Measurements from ENCODE around the gene GRAMD2B. TPM values are rescaled to one million over a fixed set of nuclear protein-coding genes. Genes with fewer than 3 reads are reported as not detected.

Gene GRAMD2B
- total RNA-seq, 1 donor, result 89.8 TPM

DNA sequence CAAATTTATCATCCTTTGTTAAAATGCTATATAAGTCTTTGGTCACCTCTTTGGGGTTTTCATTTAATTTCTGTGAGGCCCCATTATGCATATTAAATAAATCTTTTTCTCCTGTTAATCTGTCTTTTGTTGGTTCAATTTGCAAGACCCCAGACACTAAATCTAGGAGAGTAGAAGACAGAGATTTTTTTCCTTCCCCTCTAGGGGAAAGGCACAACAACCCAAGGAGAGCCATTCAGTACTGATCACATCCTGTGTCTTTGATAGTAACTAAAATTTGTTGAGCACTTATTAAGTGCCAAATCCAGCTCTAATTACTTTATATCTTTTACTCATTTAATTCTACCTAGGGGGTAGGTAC is 97.4 kb downstream of the GRAMD2B start:
- no peak overlapping the region for H3K27ac ChIP-seq (ENCODE audit: low read depth, low read length)
- peaks cover 19% of the 10 kb centered on the region for H3K4me1 ChIP-seq (ENCODE audit: insufficient read depth, low read length)
- no peaks in the 10 kb centered on the region for H4K20me1 ChIP-seq (ENCODE audit: insufficient read depth, low read length)
- H3K27me3 ChIP-seq (ENCODE audit: insufficient read depth, low read length), result no peaks in the 10 kb centered on the region
- H3K36me3 ChIP-seq (ENCODE audit: insufficient read depth, low read length), result no peaks in the 10 kb centered on the region
- H3K4me2 ChIP-seq (ENCODE audit: insufficient read depth, low read length), result peak overlapping the region; percentile 41
- DNase-seq (ENCODE audit: insufficient read length, low spot score, missing footprints), result no peak
- no peaks in the 10 kb centered on the region for H3K9me3 ChIP-seq (ENCODE audit: low read depth, low read length)
- no peaks in the 10 kb centered on the region for H3K79me2 ChIP-seq (ENCODE audit: insufficient read depth, low read length)
- TF ChIP-seq, protein P1, sequence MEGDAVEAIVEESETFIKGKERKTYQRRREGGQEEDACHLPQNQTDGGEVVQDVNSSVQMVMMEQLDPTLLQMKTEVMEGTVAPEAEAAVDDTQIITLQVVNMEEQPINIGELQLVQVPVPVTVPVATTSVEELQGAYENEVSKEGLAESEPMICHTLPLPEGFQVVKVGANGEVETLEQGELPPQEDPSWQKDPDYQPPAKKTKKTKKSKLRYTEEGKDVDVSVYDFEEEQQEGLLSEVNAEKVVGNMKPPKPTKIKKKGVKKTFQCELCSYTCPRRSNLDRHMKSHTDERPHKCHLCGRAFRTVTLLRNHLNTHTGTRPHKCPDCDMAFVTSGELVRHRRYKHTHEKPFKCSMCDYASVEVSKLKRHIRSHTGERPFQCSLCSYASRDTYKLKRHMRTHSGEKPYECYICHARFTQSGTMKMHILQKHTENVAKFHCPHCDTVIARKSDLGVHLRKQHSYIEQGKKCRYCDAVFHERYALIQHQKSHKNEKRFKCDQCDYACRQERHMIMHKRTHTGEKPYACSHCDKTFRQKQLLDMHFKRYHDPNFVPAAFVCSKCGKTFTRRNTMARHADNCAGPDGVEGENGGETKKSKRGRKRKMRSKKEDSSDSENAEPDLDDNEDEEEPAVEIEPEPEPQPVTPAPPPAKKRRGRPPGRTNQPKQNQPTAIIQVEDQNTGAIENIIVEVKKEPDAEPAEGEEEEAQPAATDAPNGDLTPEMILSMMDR (IDR thresholded peaks at IDR 0.05; ENCODE audit: extremely low read depth, low read depth, low read length), result no peak
- no peak overlapping the region for H2AFZ ChIP-seq (ENCODE audit: low read length)
- H3K4me3 ChIP-seq (ENCODE audit: insufficient read depth, low read length), result no peak overlapping the region

DNA sequence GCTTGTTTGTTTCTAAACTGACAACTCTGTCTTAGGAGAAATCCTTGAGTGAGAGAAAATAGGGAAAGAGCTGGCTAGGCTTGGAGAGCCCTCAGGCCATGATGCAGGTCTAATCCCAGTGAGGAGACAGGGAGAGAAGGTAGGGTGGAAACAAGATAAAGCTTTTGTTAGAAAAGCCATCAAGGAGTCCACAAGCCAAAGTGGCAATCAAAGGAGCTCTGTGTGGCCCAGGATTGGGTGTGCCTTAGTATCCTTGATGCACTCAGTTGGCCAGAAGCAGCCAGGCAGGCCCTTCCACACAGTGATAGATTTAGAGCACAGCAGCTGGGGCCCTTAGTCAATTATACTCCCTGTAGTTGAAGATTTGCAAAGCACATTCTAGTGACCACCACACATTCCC is 97.9 kb downstream of the GRAMD2B start:
- Histone ChIP-seq H3K27ac (ENCODE audit: low read depth, low read length) (no peak overlapping the region), H3K9me3 (ENCODE audit: low read depth, low read length) (no peaks in the 10 kb centered on the region), H3K4me1 (ENCODE audit: insufficient read depth, low read length) (peaks cover 19% of the 10 kb centered on the region), H3K27me3 (ENCODE audit: insufficient read depth, low read length) (no peaks in the 10 kb centered on the region), H3K79me2 (ENCODE audit: insufficient read depth, low read length) (no peaks in the 10 kb centered on the region), H3K4me3 (ENCODE audit: insufficient read depth, low read length) (no peak overlapping the region), H4K20me1 (ENCODE audit: insufficient read depth, low read length) (no peaks in the 10 kb centered on the region), H2AFZ (ENCODE audit: low read length) (no peak overlapping the region), H3K36me3 (ENCODE audit: insufficient read depth, low read length) (no peaks in the 10 kb centered on the region), H3K4me2 (ENCODE audit: insufficient read depth, low read length) (no peak overlapping the region)
- TF ChIP-seq, protein P1 (IDR thresholded peaks at IDR 0.05; ENCODE audit: extremely low read depth, low read depth, low read length), result no peak
- DNase-seq (ENCODE audit: insufficient read length, low spot score, missing footprints), result no peak

DNA sequence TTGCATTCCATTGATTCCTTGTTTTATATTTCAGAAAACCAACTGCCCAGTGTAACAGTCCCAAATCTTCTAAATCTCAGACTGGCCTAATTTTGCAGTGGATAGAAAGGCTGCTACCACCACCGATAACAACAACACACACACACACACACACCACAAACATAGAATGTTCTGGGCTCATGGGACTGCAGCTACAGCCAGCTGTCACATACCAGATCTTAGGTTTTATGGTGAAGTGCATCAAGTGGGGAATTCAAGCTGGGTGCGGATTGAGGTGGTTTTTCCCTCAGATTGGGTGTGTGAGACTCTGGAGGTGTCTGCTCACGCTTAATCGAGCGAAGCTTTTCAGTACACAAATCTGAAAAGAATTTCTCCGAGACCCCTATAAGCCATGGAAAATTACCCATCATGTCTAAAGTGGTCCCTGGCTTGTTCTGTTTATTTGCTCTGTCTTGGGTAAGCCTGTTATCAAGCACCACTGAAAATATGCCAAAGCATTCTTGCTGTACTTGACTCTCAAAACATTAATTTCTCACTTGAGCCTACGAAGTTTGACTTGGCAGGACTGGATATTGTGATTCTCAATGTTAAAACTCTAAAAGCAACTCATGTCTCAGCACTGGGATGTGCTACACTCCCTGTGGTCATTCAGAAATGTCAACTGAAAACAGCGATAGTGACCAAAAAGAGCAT is 100.8 kb downstream of the GRAMD2B start:
- Histone ChIP-seq H3K4me1 (ENCODE audit: insufficient read depth, low read length) (peaks cover 28% of the 10 kb centered on the region), H3K79me2 (ENCODE audit: insufficient read depth, low read length) (no peaks in the 10 kb centered on the region), H3K4me3 (ENCODE audit: insufficient read depth, low read length) (no peak overlapping the region), H3K36me3 (ENCODE audit: insufficient read depth, low read length) (no peaks in the 10 kb centered on the region), H3K27me3 (ENCODE audit: insufficient read depth, low read length) (no peaks in the 10 kb centered on the region), H3K4me2 (ENCODE audit: insufficient read depth, low read length) (no peak overlapping the region), H2AFZ (ENCODE audit: low read length) (peak overlapping the region; percentile 32), H4K20me1 (ENCODE audit: insufficient read depth, low read length) (no peaks in the 10 kb centered on the region), H3K9me3 (ENCODE audit: low read depth, low read length) (no peaks in the 10 kb centered on the region), H3K27ac (ENCODE audit: low read depth, low read length) (no peak overlapping the region)
- TF ChIP-seq, protein P1 (IDR thresholded peaks at IDR 0.05; ENCODE audit: extremely low read depth, low read depth, low read length), result no peak
- peak; percentile 21 for DNase-seq (ENCODE audit: insufficient read length, low spot score, missing footprints)

DNA sequence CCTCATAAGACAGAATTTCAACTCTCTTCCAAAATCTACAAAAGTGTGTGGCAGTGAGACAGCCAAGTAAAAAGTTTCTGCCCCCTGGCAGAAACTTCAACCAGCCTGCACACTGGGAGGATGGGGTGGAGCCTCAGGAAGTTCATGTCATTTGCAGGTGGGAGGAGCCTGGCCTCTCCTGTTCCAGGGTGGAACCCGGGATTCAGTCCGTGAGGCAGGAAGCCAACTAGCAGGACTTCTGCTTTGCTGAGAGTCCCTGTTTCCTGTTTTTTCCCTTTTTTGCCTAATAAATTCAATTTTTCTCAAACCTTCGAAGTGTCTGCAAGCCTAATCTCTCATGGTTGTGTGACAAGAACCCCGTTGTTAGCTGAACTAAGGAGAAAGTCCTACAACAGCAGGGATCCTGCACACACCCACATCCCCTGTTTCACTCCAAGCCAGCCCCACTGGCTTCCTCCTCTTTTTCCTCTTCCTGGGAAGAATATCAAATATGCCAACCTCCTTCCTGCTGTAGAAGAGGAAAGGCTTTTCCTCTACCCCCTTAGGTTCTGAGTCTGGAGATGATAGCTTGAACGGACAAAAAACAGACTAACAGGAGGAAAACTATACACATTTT is 102.5 kb downstream of the GRAMD2B start:
- Histone ChIP-seq H3K4me3 (ENCODE audit: insufficient read depth, low read length) (no peak overlapping the region), H3K79me2 (ENCODE audit: insufficient read depth, low read length) (no peaks in the 10 kb centered on the region), H3K4me2 (ENCODE audit: insufficient read depth, low read length) (no peak overlapping the region), H2AFZ (ENCODE audit: low read length) (peak overlapping the region; percentile 77), H4K20me1 (ENCODE audit: insufficient read depth, low read length) (no peaks in the 10 kb centered on the region), H3K27ac (ENCODE audit: low read depth, low read length) (no peak overlapping the region), H3K9me3 (ENCODE audit: low read depth, low read length) (no peaks in the 10 kb centered on the region), H3K27me3 (ENCODE audit: insufficient read depth, low read length) (no peaks in the 10 kb centered on the region), H3K36me3 (ENCODE audit: insufficient read depth, low read length) (no peaks in the 10 kb centered on the region), H3K4me1 (ENCODE audit: insufficient read depth, low read length) (peaks cover 20% of the 10 kb centered on the region)
- TF ChIP-seq, protein P1 (IDR thresholded peaks at IDR 0.05; ENCODE audit: extremely low read depth, low read depth, low read length), result no peak
- DNase-seq (ENCODE audit: insufficient read length, low spot score, missing footprints), result peak; percentile 69

Data from osteoblast (primary cell).